GM06990 (cell line): ENCODE results near the gene PLOD2.

Experiments used
- DNase-seq: peaks from one replicate; pipeline ENCODE4 v3.0.0-alpha.2; 2011; ENCODE audit not compliant: insufficient read length; ENCODE audit errors: extremely low read depth
- H3K27me3 ChIP-seq: replicated peaks from 2 replicates; pipeline ENCODE4 v1.6.0; 2011; ENCODE audit warnings: low read length; ENCODE audit not compliant: control insufficient read depth, insufficient read depth
- H3K36me3 ChIP-seq: 2 replicates; pipeline ENCODE4 v1.5.1; 2011; ENCODE audit warnings: low read length; ENCODE audit not compliant: control insufficient read depth, insufficient read depth
- H3K4me3 ChIP-seq: replicated peaks from 2 replicates; pipeline ENCODE4 v1.5.1; 2011; ENCODE audit warnings: low read depth, mild to moderate bottlenecking, control low read depth, low read length
- TF ChIP-seq, protein P1 (sequence below): IDR thresholded peaks from 2 replicates; pipeline ENCODE4 v1.5.1; 2011; ENCODE audit warnings: low read length, control low read depth, mild to moderate bottlenecking, inconsistent platforms; ENCODE audit not compliant: insufficient read depth, poor library complexity, severe bottlenecking

PLOD2 gene

DNA sequence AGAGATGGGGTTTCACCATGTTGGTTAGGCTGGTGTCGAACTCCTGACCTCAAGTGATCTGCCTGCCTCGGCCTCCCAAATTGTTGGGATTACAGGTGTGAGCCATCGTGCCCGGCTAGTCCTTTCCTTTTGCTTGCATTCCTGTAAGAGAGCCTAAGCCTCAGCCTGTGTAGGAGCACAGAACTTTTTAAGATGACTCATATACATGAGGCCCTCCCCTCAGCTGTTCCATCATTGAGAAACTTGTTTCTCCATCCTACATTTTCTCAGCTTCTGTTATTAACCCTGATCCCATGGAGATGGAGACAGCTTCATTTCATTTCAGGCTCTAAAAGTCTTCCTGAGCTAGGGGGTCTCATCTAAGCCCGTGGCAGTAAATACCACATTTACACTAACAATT, 123.3 kb downstream of the PLOD2 start:
- no peak for DNase-seq
- Histone ChIP-seq H3K4me3 (no peak overlapping the region), H3K27me3 (no peaks in the 10 kb centered on the region), H3K36me3 (no peaks in the 10 kb centered on the region)
- TF ChIP-seq, protein P1, sequence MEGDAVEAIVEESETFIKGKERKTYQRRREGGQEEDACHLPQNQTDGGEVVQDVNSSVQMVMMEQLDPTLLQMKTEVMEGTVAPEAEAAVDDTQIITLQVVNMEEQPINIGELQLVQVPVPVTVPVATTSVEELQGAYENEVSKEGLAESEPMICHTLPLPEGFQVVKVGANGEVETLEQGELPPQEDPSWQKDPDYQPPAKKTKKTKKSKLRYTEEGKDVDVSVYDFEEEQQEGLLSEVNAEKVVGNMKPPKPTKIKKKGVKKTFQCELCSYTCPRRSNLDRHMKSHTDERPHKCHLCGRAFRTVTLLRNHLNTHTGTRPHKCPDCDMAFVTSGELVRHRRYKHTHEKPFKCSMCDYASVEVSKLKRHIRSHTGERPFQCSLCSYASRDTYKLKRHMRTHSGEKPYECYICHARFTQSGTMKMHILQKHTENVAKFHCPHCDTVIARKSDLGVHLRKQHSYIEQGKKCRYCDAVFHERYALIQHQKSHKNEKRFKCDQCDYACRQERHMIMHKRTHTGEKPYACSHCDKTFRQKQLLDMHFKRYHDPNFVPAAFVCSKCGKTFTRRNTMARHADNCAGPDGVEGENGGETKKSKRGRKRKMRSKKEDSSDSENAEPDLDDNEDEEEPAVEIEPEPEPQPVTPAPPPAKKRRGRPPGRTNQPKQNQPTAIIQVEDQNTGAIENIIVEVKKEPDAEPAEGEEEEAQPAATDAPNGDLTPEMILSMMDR = no peak

DNA sequence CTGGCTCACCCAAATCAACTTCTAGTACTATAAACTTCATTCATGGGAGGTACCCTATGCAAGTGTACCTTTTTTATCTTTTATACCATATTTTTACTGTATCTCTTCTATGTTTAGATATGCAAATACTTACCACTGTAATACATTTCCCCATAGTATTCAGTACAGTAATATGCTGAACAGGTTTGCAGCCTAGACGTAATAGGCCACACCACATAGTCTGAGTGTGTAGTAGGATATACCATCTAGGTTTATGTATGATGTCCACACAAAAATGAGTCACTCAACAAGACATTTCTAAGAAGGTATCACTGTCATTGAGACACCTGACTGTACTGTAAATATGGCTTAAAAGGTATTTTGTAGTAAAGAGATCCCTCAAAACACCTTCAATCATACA, 124.7 kb downstream of the PLOD2 start:
- TF ChIP-seq, protein P1 = no peak
- no peaks in the 10 kb centered on the region for H3K36me3 ChIP-seq
- no peak overlapping the region for H3K4me3 ChIP-seq
- no peaks in the 10 kb centered on the region for H3K27me3 ChIP-seq
- DNase-seq = no peak

DNA sequence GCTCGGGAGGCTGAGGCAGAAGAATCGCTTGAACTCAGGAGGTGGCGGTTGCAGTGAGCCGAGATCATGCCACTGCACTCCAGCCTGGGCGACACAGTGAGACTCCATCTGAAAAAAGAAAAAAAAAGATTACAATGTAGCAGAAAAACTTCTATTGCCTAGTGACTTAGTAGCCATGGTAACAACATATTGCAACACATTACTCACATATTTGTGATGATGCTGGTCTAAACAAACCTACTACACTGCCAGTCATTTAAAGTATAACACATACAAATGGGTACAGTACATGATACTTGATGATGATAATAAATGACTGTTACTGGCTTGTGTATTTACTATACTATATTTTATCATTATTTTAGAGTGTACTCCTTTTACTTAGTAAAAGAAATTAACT, 125.6 kb downstream of the PLOD2 start:
- H3K36me3 ChIP-seq = no peaks in the 10 kb centered on the region
- DNase-seq = no peak
- H3K4me3 ChIP-seq = no peak overlapping the region
- no peaks in the 10 kb centered on the region for H3K27me3 ChIP-seq
- TF ChIP-seq, protein P1 = no peak

DNA sequence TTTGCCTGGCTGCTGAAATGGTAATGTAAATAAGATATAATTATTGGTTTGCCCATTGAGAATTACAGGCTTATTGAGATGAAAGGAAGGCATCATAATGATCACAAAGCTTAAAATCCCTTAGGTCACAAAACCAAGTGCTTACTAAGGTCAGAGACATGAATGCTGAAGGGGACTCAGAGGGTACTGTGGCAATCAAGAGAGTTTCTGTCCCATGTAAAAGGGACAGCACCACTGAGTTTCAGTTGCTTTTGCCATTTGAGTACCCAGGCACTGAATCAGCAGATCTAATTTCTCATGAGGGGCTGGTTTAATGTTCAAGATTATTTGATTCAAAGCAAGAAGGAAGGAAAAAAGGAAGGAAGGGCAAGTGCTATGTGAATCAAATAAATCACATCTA, 127.0 kb downstream of the PLOD2 start:
- TF ChIP-seq, protein P1 = no peak
- no peaks in the 10 kb centered on the region for H3K36me3 ChIP-seq
- no peaks in the 10 kb centered on the region for H3K27me3 ChIP-seq
- no peak for DNase-seq
- H3K4me3 ChIP-seq = no peak overlapping the region

DNA sequence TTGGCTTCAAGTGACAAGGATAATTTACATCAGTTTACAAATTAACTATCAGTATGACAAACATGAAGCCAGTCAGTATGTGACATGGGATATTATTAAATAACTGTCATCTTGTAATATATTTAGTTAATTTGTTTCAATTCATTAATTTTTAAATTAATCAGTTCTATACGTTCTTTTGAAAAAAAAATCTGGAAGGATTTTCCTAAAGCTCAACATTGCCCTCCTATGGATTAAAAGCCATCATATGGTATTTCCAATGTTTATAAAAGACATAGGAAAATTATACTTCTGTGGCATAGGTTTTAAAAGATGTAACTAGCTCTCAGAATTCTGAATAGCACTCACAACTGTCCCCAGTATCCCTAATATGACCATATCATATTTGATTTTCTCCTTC, 134.4 kb downstream of the PLOD2 start:
- no peaks in the 10 kb centered on the region for H3K27me3 ChIP-seq
- no peaks in the 10 kb centered on the region for H3K36me3 ChIP-seq
- TF ChIP-seq, protein P1 = no peak
- no peak for DNase-seq
- H3K4me3 ChIP-seq = no peak overlapping the region

DNA sequence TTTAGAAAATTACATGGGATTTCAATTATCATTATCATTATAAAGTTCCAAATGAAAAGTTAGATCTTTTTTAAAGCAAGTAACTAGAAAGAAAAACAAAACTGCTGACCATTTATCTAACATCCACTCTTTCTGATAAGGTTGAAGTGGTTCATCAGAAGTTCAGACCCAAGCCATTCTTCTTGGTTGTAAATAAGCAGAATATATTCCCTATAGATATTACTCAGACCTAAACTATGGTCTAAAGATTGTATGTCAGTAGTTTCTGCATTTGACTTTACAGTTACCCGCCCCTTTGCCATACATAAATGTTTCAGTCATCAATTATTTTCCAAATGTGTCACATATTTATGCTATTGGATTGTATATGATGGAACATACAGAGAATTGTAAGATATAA, 136.7 kb downstream of the PLOD2 start:
- H3K4me3 ChIP-seq = no peak overlapping the region
- no peaks in the 10 kb centered on the region for H3K36me3 ChIP-seq
- DNase-seq = no peak
- no peaks in the 10 kb centered on the region for H3K27me3 ChIP-seq
- TF ChIP-seq, protein P1 = no peak
